Keratinocyte (primary cell): ENCODE data around the gene UTS2.

ENCODE experiments used
- EZH2 ChIP-seq: IDR thresholded peaks from one replicate; pipeline ENCODE4 v1.6.1; 2012; ENCODE audit warnings: inconsistent platforms, mild to moderate bottlenecking, low read length, moderate library complexity
- TF ChIP-seq, protein P1 (sequence below), 3 experiments: IDR thresholded peaks in 1 of 3; conservative IDR thresholded peaks in 1 of 3; optimal IDR thresholded peaks in 1 of 3; 2 replicates in 2 of 3; 3 replicates in 1 of 3; pipeline versions ENCODE3 to v1.5.1; 2011; ENCODE audit warnings: low read length in 3 of 3, mild to moderate bottlenecking in 3 of 3, moderate library complexity in 2 of 3, control low read depth in 1 of 3, inconsistent platforms in 1 of 3; ENCODE audit not compliant: insufficient read depth in 2 of 3; ENCODE audit errors: extremely low read depth in 1 of 3

DNA sequence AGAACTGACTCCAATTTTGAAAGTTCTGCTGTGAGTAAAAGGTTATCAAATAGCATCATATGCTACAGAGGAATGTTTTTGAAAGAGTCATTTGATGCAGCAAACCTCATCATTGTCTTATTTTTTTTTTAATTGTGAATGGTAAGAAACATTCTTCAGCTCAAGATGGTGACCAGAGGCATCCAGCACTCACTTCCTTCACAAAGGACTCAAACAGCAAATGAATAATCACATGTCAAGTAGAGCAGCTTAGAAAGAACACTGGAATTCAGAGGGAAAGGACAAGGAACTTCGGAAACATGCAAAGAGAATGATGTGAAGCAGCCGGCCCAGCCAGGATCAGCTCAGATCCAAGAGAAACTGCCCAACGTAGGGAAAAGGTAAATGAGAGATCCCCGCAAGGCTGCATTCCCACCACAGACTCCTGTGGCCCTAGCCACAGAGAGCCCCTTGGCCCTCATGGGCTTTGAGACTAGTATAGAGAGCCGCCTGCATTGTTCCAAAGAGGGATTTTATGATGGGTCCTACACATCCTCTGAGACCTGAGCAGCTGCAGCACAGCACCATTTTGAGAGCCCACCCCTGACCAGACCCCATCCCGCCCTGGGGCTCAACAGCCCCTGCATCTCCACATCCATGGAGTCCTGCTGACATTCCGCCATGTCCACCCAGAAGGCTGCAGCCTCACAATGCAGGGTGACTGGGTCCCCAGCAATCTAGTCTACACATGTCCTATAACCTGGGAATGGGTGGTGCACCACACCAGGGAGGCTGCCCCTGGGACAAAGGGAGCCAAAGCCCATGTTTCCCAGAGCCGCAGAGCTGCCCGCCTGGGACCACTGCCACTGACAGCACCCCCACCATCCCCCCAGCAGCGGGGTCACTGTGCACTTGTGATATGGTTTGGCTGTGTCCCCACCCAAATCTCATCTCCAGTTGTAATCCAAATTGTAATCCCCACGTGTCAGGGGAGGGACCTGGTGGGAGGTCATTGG, 21.2 kb upstream of the UTS2 start:
- TF ChIP-seq, protein P1, sequence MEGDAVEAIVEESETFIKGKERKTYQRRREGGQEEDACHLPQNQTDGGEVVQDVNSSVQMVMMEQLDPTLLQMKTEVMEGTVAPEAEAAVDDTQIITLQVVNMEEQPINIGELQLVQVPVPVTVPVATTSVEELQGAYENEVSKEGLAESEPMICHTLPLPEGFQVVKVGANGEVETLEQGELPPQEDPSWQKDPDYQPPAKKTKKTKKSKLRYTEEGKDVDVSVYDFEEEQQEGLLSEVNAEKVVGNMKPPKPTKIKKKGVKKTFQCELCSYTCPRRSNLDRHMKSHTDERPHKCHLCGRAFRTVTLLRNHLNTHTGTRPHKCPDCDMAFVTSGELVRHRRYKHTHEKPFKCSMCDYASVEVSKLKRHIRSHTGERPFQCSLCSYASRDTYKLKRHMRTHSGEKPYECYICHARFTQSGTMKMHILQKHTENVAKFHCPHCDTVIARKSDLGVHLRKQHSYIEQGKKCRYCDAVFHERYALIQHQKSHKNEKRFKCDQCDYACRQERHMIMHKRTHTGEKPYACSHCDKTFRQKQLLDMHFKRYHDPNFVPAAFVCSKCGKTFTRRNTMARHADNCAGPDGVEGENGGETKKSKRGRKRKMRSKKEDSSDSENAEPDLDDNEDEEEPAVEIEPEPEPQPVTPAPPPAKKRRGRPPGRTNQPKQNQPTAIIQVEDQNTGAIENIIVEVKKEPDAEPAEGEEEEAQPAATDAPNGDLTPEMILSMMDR (optimal IDR thresholded peaks at IDR 0.05 in 1 of 3, IDR thresholded peaks at IDR 0.05 in 1 of 3, conservative IDR thresholded peaks at IDR 0.05 in 1 of 3; ENCODE audit: extremely low read depth in 1 of 3, insufficient read depth in 2 of 3, low read length in 3 of 3): no peak
- TF ChIP-seq EZH2: no peak
